ENCODE data around the gene HPS5.

DNA sequence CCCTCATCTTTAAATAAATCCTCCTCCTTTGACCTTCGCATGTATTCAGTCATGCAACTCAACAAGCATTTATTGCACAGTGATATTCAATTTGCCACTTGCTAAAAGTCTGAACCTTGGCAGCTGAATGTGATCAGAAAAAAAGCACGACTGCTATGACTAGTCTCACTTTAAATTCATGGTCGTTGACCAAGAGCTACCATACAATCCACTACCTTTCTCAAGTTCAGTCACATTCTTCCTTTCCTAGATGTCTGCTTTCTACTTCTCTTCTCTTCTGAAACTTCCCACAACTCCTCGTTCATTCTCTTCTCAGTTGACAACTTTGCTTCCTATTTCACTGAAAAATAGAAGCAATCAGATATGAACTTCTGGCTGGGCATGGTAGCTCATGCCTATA is 57.9 kb downstream of the HPS5 start:
- TF ChIP-seq ZSCAN20 (CRISPR knock-in tag; IDR thresholded peaks at IDR 0.05; ENCODE audit: borderline replicate concordance) (no peak), EZH2 (conservative IDR thresholded peaks at IDR 0.05; ENCODE audit: low read depth, low read length) (no peak), HDAC6 (IDR thresholded peaks at IDR 0.05; ENCODE audit: low read depth, low read length) (no peak), HNRNPH1 (optimal IDR thresholded peaks at IDR 0.05; ENCODE audit: low read depth, low read length) (no peak), NFE2L1 (CRISPR knock-in tag; IDR thresholded peaks at IDR 0.05; ENCODE audit: borderline replicate concordance) (no peak), MEIS1 (CRISPR knock-in tag; IDR thresholded peaks at IDR 0.05; ENCODE audit: borderline replicate concordance) (no peak), ZNF792 (CRISPR knock-in tag; IDR thresholded peaks at IDR 0.05) (no peak), ZNF143 (CRISPR knock-in tag; IDR thresholded peaks at IDR 0.05) (no peak)
- TF ChIP-seq, protein P1, sequence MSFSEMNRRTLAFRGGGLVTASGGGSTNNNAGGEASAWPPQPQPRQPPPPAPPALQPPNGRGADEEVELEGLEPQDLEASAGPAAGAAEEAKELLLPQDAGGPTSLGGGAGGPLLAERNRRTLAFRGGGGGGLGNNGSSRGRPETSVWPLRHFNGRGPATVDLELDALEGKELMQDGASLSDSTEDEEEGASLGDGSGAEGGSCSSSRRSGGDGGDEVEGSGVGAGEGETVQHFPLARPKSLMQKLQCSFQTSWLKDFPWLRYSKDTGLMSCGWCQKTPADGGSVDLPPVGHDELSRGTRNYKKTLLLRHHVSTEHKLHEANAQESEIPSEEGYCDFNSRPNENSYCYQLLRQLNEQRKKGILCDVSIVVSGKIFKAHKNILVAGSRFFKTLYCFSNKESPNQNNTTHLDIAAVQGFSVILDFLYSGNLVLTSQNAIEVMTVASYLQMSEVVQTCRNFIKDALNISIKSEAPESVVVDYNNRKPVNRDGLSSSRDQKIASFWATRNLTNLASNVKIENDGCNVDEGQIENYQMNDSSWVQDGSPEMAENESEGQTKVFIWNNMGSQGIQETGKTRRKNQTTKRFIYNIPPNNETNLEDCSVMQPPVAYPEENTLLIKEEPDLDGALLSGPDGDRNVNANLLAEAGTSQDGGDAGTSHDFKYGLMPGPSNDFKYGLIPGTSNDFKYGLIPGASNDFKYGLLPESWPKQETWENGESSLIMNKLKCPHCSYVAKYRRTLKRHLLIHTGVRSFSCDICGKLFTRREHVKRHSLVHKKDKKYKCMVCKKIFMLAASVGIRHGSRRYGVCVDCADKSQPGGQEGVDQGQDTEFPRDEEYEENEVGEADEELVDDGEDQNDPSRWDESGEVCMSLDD (CRISPR knock-in tag; IDR thresholded peaks at IDR 0.05; ENCODE audit: borderline replicate concordance), result no peak
- TF ChIP-seq, protein P2, sequence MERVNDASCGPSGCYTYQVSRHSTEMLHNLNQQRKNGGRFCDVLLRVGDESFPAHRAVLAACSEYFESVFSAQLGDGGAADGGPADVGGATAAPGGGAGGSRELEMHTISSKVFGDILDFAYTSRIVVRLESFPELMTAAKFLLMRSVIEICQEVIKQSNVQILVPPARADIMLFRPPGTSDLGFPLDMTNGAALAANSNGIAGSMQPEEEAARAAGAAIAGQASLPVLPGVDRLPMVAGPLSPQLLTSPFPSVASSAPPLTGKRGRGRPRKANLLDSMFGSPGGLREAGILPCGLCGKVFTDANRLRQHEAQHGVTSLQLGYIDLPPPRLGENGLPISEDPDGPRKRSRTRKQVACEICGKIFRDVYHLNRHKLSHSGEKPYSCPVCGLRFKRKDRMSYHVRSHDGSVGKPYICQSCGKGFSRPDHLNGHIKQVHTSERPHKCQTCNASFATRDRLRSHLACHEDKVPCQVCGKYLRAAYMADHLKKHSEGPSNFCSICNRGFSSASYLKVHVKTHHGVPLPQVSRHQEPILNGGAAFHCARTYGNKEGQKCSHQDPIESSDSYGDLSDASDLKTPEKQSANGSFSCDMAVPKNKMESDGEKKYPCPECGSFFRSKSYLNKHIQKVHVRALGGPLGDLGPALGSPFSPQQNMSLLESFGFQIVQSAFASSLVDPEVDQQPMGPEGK (CRISPR knock-in tag; IDR thresholded peaks at IDR 0.05), result no peak
- TF ChIP-seq, protein P3, sequence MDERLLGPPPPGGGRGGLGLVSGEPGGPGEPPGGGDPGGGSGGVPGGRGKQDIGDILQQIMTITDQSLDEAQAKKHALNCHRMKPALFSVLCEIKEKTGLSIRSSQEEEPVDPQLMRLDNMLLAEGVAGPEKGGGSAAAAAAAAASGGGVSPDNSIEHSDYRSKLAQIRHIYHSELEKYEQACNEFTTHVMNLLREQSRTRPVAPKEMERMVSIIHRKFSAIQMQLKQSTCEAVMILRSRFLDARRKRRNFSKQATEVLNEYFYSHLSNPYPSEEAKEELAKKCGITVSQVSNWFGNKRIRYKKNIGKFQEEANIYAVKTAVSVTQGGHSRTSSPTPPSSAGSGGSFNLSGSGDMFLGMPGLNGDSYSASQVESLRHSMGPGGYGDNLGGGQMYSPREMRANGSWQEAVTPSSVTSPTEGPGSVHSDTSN (CRISPR knock-in tag; IDR thresholded peaks at IDR 0.05), result no peak
- TF ChIP-seq, protein P4, sequence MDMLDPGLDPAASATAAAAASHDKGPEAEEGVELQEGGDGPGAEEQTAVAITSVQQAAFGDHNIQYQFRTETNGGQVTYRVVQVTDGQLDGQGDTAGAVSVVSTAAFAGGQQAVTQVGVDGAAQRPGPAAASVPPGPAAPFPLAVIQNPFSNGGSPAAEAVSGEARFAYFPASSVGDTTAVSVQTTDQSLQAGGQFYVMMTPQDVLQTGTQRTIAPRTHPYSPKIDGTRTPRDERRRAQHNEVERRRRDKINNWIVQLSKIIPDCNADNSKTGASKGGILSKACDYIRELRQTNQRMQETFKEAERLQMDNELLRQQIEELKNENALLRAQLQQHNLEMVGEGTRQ (IDR thresholded peaks at IDR 0.05; ENCODE audit: low read depth, low read length), result no peak
- TF ChIP-seq, protein P4 (CRISPR knock-in tag; IDR thresholded peaks at IDR 0.05; ENCODE audit: borderline replicate concordance), result no peak
- TF ChIP-seq, protein P5, sequence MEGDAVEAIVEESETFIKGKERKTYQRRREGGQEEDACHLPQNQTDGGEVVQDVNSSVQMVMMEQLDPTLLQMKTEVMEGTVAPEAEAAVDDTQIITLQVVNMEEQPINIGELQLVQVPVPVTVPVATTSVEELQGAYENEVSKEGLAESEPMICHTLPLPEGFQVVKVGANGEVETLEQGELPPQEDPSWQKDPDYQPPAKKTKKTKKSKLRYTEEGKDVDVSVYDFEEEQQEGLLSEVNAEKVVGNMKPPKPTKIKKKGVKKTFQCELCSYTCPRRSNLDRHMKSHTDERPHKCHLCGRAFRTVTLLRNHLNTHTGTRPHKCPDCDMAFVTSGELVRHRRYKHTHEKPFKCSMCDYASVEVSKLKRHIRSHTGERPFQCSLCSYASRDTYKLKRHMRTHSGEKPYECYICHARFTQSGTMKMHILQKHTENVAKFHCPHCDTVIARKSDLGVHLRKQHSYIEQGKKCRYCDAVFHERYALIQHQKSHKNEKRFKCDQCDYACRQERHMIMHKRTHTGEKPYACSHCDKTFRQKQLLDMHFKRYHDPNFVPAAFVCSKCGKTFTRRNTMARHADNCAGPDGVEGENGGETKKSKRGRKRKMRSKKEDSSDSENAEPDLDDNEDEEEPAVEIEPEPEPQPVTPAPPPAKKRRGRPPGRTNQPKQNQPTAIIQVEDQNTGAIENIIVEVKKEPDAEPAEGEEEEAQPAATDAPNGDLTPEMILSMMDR (CRISPR knock-in tag; IDR thresholded peaks at IDR 0.05), result no peak
